ENCODE measurements around the gene BMPR1B.
A peak's percentile ranks its signal among the peaks of the same experiment; 100 is the strongest.

Gene BMPR1B

DNA sequence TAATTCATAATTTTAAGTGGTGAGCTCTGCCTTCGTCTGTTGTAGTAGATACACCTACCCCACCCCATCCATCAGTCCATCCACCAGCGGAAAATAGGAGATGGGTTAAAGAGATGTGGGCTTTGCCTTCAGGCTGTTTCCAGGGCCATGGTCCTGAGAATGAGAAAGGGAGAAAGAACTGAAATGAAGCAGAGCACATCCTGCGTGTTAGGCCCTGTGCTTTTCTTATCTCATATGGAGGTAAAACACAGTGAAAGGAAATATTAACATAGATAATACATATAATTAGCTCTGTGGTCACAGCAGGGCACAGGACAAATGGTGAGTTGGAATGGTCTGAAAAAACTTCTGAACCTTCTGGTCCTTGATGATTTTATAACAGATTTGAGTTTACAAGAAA, 393.5 kb downstream of the BMPR1B start:
- DNase-seq (ENCODE audit: low read depth) = no peak
- H3K4me3 ChIP-seq (ENCODE audit: low read depth, low read length) = no peak overlapping the region
- TF ChIP-seq CTCF (conservative IDR thresholded peaks at IDR 0.05; ENCODE audit: low read depth, low read length) = no peak

DNA sequence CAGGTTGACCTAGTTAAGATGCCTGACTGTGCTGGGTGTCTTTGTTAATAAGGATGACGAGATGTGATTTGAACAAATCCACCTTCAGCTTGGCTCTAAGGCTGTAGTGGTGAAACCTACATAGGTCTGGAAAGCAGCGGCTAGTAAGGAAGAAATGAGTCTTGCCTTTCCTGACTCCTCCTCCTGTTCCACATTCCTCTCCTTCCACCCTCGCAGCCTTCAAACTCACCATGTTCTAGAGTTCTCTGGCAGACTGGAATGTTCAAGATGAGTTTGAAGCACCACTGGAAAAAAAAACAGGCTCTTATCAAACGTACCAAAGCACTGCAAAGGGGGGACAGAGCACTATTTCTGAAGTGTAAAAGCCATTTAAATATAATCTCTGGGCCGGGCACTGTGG, 395.4 kb downstream of the BMPR1B start:
- DNase-seq (ENCODE audit: low read depth) = peak; percentile 46
- H3K4me3 ChIP-seq (ENCODE audit: low read depth, low read length) = no peak overlapping the region
- TF ChIP-seq CTCF (conservative IDR thresholded peaks at IDR 0.05; ENCODE audit: low read depth, low read length) = no peak

DNA sequence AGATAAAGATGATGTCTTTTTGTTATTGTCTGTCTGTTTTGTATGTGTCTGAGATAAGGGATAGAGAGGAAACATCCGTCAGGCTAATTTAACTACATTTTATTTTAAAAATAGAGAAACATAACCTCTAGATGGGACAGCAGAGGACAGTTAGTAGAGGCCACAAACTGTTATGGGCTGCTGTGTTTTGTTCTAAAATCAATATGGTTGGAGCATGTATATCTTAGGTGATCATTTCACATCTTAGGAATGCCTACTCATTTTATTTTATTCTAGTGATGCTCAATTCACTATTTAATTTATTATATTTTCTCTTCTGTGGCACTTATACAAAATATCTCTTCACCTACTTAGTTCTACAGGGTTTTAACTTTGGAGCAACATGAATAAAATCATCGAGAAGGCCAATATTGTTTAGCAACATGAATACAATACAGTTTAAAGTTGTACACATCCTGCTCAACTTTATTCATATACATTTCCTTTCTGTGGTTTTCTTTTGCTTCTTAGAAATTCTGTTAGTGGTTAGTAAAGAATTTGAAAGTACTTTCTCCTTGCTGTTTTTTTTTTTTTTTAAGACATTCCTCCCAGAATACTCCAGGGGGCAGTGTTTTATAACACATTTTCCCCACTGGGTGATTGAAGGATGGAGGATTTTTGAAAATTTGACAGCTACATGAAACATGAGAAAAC, 398.1 kb downstream of the BMPR1B start:
- peak; percentile 74 for DNase-seq (ENCODE audit: low read depth)

GRCh38 chr4:95156452-95156765, 398.7 kb downstream of the BMPR1B start:
- DNase-seq (ENCODE audit: low read depth) = no peak
- no peak for TF ChIP-seq CTCF (conservative IDR thresholded peaks at IDR 0.05; ENCODE audit: low read depth, low read length)
- H3K4me3 ChIP-seq (ENCODE audit: low read depth, low read length) = no peak overlapping the region

More for the DNA sequence above, 398.1 kb downstream of the BMPR1B start:
- TF ChIP-seq CTCF (conservative IDR thresholded peaks at IDR 0.05; ENCODE audit: low read depth, low read length) = peak; percentile 65
- no peak overlapping the region for H3K4me3 ChIP-seq (ENCODE audit: low read depth, low read length)

DNA sequence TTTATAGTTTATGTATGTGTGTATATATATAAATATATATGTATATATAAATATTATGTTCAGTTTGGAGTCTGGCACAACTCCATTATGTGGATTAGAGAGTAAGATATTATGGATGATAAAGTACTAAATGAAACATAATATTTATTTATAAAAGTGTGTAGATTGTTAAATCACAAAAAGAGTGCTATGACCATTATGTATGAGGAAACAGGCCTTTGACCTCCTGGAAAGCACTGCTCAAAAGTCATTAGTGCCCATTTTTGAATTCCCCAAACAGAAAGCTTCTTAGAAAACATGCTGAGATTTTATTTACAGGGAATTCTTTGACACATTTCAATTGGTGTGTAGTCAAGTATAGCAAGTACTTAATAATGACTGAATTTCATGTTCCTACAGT, 399.8 kb downstream of the BMPR1B start:
- no peak overlapping the region for H3K4me3 ChIP-seq (ENCODE audit: low read depth, low read length)
- TF ChIP-seq CTCF (conservative IDR thresholded peaks at IDR 0.05; ENCODE audit: low read depth, low read length) = no peak
- no peak for DNase-seq (ENCODE audit: low read depth)

GRCh38 chr4:95158045-95158444, 400.3 kb downstream of the BMPR1B start:
- no peak for TF ChIP-seq CTCF (conservative IDR thresholded peaks at IDR 0.05; ENCODE audit: low read depth, low read length)
- no peak for DNase-seq (ENCODE audit: low read depth)
- H3K4me3 ChIP-seq (ENCODE audit: low read depth, low read length) = no peak overlapping the region

DNA sequence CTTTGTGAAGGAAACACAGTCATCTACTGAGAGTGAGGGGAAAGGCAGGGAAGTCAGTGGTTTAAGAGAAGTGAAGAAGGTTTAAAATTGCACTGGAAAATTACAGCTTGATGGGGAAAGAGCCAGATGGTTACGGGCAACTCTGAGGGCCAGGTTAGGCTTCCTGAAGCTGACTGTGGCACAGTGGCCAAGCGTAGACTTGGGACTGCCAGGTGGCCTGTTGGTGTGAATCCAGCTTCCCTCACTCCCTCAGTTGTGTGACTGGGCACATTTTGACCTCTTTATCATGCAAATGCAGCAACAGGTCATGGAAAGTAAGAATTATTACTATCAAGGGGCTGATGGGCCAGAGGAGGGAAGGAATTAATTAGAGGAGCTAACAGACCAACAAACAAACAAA, 400.9 kb downstream of the BMPR1B start:
- no peak for TF ChIP-seq CTCF (conservative IDR thresholded peaks at IDR 0.05; ENCODE audit: low read depth, low read length)
- no peak overlapping the region for H3K4me3 ChIP-seq (ENCODE audit: low read depth, low read length)
- DNase-seq (ENCODE audit: low read depth) = no peak

Data from choroid plexus epithelial cell (primary cell).